ENCODE results near the gene ZMAT3. TPM values are rescaled to one million over a fixed set of nuclear protein-coding genes. Genes with fewer than 3 reads are reported as not detected.
A peak's percentile ranks its signal among the peaks of the same experiment; 100 is the strongest.

The ZMAT3 gene
- total RNA-seq, 2 donors from 2014 or later: 9.6 to 12.7 TPM

GRCh38 chr3:179069762-179070390 lies 1.7 kb downstream of the ZMAT3 start:
- H3K27ac ChIP-seq: no peak overlapping the region
- TF ChIP-seq, protein P1, sequence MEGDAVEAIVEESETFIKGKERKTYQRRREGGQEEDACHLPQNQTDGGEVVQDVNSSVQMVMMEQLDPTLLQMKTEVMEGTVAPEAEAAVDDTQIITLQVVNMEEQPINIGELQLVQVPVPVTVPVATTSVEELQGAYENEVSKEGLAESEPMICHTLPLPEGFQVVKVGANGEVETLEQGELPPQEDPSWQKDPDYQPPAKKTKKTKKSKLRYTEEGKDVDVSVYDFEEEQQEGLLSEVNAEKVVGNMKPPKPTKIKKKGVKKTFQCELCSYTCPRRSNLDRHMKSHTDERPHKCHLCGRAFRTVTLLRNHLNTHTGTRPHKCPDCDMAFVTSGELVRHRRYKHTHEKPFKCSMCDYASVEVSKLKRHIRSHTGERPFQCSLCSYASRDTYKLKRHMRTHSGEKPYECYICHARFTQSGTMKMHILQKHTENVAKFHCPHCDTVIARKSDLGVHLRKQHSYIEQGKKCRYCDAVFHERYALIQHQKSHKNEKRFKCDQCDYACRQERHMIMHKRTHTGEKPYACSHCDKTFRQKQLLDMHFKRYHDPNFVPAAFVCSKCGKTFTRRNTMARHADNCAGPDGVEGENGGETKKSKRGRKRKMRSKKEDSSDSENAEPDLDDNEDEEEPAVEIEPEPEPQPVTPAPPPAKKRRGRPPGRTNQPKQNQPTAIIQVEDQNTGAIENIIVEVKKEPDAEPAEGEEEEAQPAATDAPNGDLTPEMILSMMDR (IDR thresholded peaks at IDR 0.05): no peak
- no peaks in the 10 kb centered on the region for H3K36me3 ChIP-seq
- no peaks in the 10 kb centered on the region for H3K27me3 ChIP-seq
- H3K4me1 ChIP-seq: peaks cover 3% of the 10 kb centered on the region
- no peak for DNase-seq
- H3K4me3 ChIP-seq: no peak overlapping the region
- H3K9ac ChIP-seq (ENCODE audit: low read depth in 2 of 2, low read length in 2 of 2): no peak overlapping the region
- H3K9me3 ChIP-seq: no peaks in the 10 kb centered on the region
- intact Hi-C loops (cut with DNase I): no loop called here

- Histone ChIP-seq H3K9ac (ENCODE audit: low read depth in 2 of 2, low read length in 2 of 2) (no peak overlapping the region), H3K36me3 (no peaks in the 10 kb centered on the region), H3K4me3 (no peak overlapping the region), H3K27me3 (no peaks in the 10 kb centered on the region), H3K27ac (no peak overlapping the region), H3K9me3 (no peaks in the 10 kb centered on the region), H3K4me1 (peaks cover 3% of the 10 kb centered on the region)
- TF ChIP-seq, protein P1 (IDR thresholded peaks at IDR 0.05): no peak
- DNase-seq: peak; percentile 36
- intact Hi-C loops (cut with DNase I): no loop called here
Observed at GRCh38 chr3:179068779-179069530, 2.7 kb downstream of the ZMAT3 start.

GRCh38 chr3:179067839-179068238 lies 3.8 kb downstream of the ZMAT3 start:
- H3K36me3 ChIP-seq: no peaks in the 10 kb centered on the region
- TF ChIP-seq, protein P1 (IDR thresholded peaks at IDR 0.05): no peak
- H3K27me3 ChIP-seq: no peaks in the 10 kb centered on the region
- H3K9me3 ChIP-seq: no peaks in the 10 kb centered on the region
- intact Hi-C loops (cut with DNase I): no loop called here
- H3K27ac ChIP-seq: no peak overlapping the region
- no peak overlapping the region for H3K4me3 ChIP-seq
- H3K9ac ChIP-seq (ENCODE audit: low read depth in 2 of 2, low read length in 2 of 2): no peak overlapping the region
- H3K4me1 ChIP-seq: peaks cover 3% of the 10 kb centered on the region
- DNase-seq: no peak

DNA sequence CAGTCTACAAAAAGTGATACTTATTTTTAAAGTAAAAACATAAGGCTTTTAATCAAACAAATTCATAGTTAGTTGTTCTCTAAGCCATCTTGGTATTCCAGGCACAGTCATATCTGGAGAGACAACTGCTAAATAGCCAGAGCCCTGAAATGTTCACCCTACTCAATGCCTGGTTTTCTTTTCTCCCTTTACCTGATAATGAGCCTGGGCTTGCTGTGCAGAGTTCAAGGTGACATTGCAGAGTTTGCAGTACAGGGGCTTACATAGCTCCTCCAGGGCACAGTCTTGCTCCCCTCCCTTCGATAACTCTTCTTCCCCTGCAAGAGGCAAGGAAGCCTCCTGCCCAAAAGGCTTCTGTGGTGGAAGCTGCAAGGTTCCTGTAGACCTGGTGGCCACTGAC lies 4.3 kb downstream of the ZMAT3 start:
- Histone ChIP-seq H3K27ac (no peak overlapping the region), H3K4me3 (no peak overlapping the region), H3K9ac (ENCODE audit: low read depth in 2 of 2, low read length in 2 of 2) (no peak overlapping the region), H3K4me1 (peaks cover 3% of the 10 kb centered on the region), H3K27me3 (no peaks in the 10 kb centered on the region), H3K9me3 (no peaks in the 10 kb centered on the region), H3K36me3 (no peaks in the 10 kb centered on the region)
- TF ChIP-seq, protein P1 (IDR thresholded peaks at IDR 0.05): no peak
- DNase-seq: no peak
- intact Hi-C loops (cut with DNase I): no loop called here

GRCh38 chr3:179063945-179064560 lies 7.6 kb downstream of the ZMAT3 start:
- Histone ChIP-seq H3K36me3 (no peaks in the 10 kb centered on the region), H3K4me3 (no peak overlapping the region), H3K9ac (ENCODE audit: low read depth in 2 of 2, low read length in 2 of 2) (no peak overlapping the region), H3K27me3 (no peaks in the 10 kb centered on the region), H3K27ac (no peak overlapping the region), H3K9me3 (no peaks in the 10 kb centered on the region), H3K4me1 (no peaks in the 10 kb centered on the region)
- TF ChIP-seq, protein P1 (IDR thresholded peaks at IDR 0.05): no peak
- intact Hi-C loops (cut with DNase I): no loop called here
- DNase-seq: no peak
